ENCODE results near the gene DYDC1. TPM values are rescaled to one million over a fixed set of nuclear protein-coding genes. Genes with fewer than 3 reads are reported as not detected.

DYDC1 gene
- polyA plus RNA-seq, 1 donor from 2014 or later: not detected

Other genes starting within 250 kb of the DYDC1 start
- gene PLAC9, start 224.0 kb downstream of the DYDC1 start, polyA plus RNA-seq: not detected
- gene ANXA11, start 151.2 kb downstream of the DYDC1 start, polyA plus RNA-seq: 243 TPM
- not detected for gene MAT1A, start 67.1 kb downstream of the DYDC1 start, polyA plus RNA-seq
- gene DYDC2, start within 50 bp of the DYDC1 start, polyA plus RNA-seq: not detected
- gene PRXL2A, start 51.8 kb upstream of the DYDC1 start, polyA plus RNA-seq: 13.2 TPM
- gene TSPAN14, start 97.6 kb upstream of the DYDC1 start, polyA plus RNA-seq: 45.0 TPM
- not detected for gene SH2D4B, start 181.1 kb upstream of the DYDC1 start, polyA plus RNA-seq